ENCODE measurements around the gene LMOD1. TPM values are rescaled to one million over a fixed set of nuclear protein-coding genes. Genes with fewer than 3 reads are reported as not detected.

The LMOD1 gene
- not detected in 5 replicates for total RNA-seq (2022; extraction: Qiagen RNA extraction)

DNA sequence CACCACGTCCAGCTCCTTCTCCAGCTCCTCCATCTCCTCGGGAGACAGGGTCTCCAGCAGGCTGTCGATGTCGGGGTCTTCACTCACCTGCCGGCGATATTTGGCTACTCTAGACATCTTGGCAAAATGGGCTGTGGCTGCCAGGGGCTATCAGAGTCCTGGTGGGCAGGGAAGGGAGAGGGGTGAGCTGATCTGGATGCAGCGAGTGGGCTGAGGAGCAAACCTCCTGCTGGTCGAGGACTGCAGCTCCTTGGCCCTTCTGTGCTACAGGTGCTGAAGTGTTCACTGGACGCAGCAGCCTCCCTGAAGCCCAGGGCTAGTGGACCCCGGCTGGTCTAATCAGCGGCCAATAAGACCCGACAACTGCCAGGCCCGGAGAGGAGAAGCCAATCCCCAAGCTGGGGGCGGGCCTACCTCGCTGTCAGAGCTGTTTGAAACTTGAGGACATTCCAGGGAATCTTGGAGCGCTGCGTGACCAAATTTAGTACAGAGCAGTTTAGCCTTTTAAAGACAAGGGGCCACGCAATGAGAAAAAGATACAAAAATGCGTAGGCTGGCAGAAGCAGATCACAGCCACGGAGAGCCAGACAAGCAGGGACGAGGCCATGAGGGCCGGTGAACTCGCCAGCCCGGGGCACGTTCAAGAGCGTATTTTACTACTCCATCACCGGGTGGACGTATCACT is at the start of gene LMOD1:
Gene LMOD1 (minus strand): TSS at position 325 of the 685 bp plus-strand sequence. CDS start 208 bp downstream, at position 117.

DNA sequence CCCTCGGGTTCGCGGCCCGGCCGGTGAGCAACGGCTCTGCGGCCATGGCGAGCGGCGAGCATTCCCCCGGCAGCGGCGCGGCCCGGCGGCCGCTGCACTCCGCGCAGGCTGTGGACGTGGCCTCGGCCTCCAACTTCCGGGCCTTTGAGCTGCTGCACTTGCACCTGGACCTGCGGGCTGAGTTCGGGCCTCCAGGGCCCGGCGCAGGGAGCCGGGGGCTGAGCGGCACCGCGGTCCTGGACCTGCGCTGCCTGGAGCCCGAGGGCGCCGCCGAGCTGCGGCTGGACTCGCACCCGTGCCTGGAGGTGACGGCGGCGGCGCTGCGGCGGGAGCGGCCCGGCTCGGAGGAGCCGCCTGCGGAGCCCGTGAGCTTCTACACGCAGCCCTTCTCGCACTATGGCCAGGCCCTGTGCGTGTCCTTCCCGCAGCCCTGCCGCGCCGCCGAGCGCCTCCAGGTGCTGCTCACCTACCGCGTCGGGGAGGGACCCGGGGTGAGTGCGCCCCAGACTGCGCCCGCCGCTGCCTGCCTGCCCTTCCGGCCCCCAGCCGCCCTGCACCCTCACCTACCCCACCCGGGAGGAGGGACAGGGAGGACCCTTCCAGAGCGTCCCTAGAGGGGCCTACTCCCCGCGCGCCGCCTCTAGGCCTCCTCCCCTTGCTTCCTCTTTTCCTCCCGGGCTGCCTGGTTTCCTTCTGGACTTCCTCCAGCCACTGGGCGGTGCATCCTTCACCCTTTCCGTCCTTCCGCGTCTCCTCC is 36.5 kb upstream of the LMOD1 start, which contains the start of gene RNPEP:
Gene RNPEP (plus strand): TSS at position 26 of the 757 bp plus-strand sequence. CDS start 19 bp downstream, at position 45.

DNA sequence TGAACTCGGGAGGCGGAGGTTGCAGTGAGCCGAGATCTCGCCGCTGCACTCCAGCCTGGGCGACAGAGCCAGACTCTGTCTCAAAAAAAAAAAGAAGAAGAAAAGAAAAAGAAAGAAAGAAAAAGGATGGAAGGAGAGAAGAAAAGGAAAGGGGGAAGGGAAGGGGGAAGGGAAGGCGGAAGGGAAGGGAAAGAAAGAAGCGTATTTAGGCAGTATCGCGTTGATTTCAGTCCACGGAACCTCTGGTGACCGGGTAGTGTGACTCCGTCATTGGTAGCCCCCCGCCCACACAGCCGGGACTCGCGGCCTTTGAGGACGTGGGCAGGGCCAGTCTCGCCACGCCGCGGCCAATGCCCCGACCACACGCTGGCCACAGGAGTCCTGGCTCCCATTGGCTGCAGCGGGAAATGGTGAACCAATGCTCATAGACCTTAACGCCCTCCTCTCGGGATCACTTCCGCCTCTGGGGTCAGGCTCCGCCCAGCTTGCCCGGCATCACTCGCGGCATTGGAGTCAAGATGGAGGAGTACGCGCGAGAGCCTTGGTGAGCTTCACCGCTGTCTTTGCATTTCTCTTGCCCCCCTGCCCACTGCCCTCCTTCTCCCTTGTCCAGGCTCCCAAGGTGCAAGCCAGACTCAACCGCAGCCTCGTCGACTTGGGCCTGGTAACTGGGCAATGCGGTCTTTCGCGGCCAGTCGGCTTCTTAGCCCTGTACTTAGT is 8.8 kb upstream of the LMOD1 start, which contains the start of gene TIMM17A:
Gene TIMM17A (plus strand): TSS at position 495 of the 720 bp plus-strand sequence. CDS start 24 bp downstream, at position 519.

DNA sequence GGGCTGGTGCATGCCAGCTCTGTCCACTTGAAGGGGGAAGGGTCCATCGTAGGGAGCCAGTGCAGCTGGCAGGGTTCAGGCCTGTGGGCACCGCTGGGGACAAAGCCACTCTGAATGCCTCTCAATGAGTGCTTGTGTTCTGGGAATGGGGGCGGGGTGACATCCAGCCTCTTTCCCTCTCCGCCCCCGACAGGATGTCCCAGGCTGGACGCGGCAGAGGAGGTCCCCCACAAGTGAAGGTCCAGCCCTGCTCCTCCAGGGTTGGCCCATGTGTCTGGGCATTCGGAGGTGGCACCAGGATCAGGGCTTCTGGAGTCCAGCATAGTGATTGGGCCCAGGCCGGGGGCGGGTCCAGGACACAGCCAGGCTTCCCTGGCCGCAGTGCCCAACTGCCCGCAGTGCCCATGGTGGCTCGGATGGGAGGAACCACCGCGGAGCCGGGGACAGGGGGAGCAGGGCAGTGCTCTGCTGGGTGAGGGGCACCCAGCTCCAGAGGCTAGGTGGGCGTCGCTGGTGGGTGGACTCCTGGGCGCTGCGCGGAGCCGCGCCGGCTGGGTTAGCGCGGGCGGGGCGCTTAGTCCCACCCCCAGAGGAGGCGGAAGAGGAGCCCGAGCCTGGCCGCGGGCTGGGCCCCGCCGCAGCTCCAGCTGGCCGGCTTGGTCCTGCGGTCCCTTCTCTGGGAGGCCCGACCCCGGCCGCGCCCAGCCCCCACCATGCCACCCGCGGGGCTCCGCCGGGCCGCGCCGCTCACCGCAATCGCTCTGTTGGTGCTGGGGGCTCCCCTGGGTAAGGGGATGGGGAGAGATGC is 57.9 kb downstream of the LMOD1 start, which contains the start of gene SHISA4:
Gene SHISA4 (plus strand): TSS at position 617 of the 808 bp plus-strand sequence. CDS start 97 bp downstream, at position 714.

Other genes starting within 250 kb of the LMOD1 start
- 25.9 to 45.1 TPM (median 43.0 TPM) in 5 replicates for gene IPO9, start 117.4 kb downstream of the LMOD1 start, total RNA-seq (2022; extraction: Qiagen RNA extraction)
- gene SHISA4, start 57.6 kb downstream of the LMOD1 start, total RNA-seq (2022; extraction: Qiagen RNA extraction) = 11.2 to 16.9 TPM (median 16.0 TPM) in 5 replicates
- gene TIMM17A, start 9.0 kb upstream of the LMOD1 start, total RNA-seq (2022; extraction: Qiagen RNA extraction) = 91.8 to 126 TPM (median 102 TPM) in 5 replicates
- gene RNPEP, start 36.1 kb upstream of the LMOD1 start, total RNA-seq (2022; extraction: Qiagen RNA extraction) = 85.2 to 89.4 TPM (median 87.7 TPM) in 5 replicates
- 112 to 157 TPM (median 146 TPM) in 5 replicates for gene ELF3, start 64.0 kb upstream of the LMOD1 start, total RNA-seq (2022; extraction: Qiagen RNA extraction)
- gene GPR37L1, start 176.4 kb upstream of the LMOD1 start, total RNA-seq (2022; extraction: Qiagen RNA extraction) = 0.13 to 0.30 TPM (median 0.14 TPM) in 5 replicates
- 43.6 to 54.3 TPM (median 51.0 TPM) in 5 replicates for gene ARL8A, start 198.2 kb upstream of the LMOD1 start, total RNA-seq (2022; extraction: Qiagen RNA extraction)
- gene PTPN7, start 214.1 kb upstream of the LMOD1 start, total RNA-seq (2022; extraction: Qiagen RNA extraction) = not detected in 5 replicates
- 0.54 to 0.78 TPM (median 0.70 TPM) in 5 replicates for gene LGR6, start 247.3 kb upstream of the LMOD1 start, total RNA-seq (2022; extraction: Qiagen RNA extraction)